A549 (cell line): Measurements from ENCODE around the gene TNS1. TPM values are rescaled to one million over a fixed set of nuclear protein-coding genes. Genes with fewer than 3 reads are reported as not detected.

Source experiments
- ATAC-seq, 2 experiments: fragments of 200-7000 bp in 1 of 2; fragments of >200 bp in 1 of 2; cut with Nextera tagmentation in 1 of 2; cut with Tn5 transposase in 1 of 2; 3 replicates each; pipeline versions ENCODE4 v1.8.0 to v1.9.1; 2018 to 2020; ENCODE audit warnings: mild to moderate bottlenecking in 1 of 2, moderate library complexity in 1 of 2
- CTCF ChIA-PET: fragments of 300-600 bp; sonication (Branson Sonifier 250); formaldehyde crosslinking; extraction: SDS; loops from one replicate; lab custom pipeline; 2021; ENCODE audit warnings: antibody characterized with exemption, inconsistent platforms; lab: Yijun Ruan, JAX
- POLR2A ChIA-PET: fragments of 350-600 bp; formaldehyde crosslinking; extraction: SDS; loops from one replicate; lab custom pipeline; 2021; ENCODE audit warnings: antibody characterized with exemption, inconsistent platforms; lab: Yijun Ruan, JAX
- DNase-seq, 2 experiments: peaks; one replicate each; pipeline versions ENCODE4 v3.0.0 to v3.0.0-alpha.2; 2011 to 2016; ENCODE audit warnings: low read depth in 1 of 2, low spot score in 1 of 2
- FAIRE-seq: peaks from 2 replicates; lab custom pipeline; 2011; peaks lifted over from hg19 to GRCh38; lab: Jason Lieb, UNC
- H3K27ac ChIP-seq, 2 experiments: fragments of >200 bp; sonication (Bioruptor Twin); formaldehyde crosslinking; 3 replicates each; pipeline ENCODE4 v1.5.1; 2016 to 2017
- H3K4me1 ChIP-seq: fragments of >200 bp; sonication (Bioruptor Twin); formaldehyde crosslinking; 3 replicates; pipeline ENCODE4 v1.6.1; 2016
- H3K4me2 ChIP-seq: fragments of >200 bp; sonication (Bioruptor Twin); formaldehyde crosslinking; 3 replicates; pipeline ENCODE4 v1.6.1; 2016
- H3K4me3 ChIP-seq: fragments of >200 bp; sonication (Bioruptor Twin); formaldehyde crosslinking; 3 replicates; pipeline ENCODE4 v1.5.1; 2016
- H3K9me3 ChIP-seq: fragments of >200 bp; sonication (Bioruptor Twin); formaldehyde crosslinking; 3 replicates; pipeline ENCODE4 v1.6.1; 2016
- ATOH8 ChIP-seq: fragments of 250-450 bp; sonication (Bioruptor Pico); IDR thresholded peaks from 2 replicates; pipeline ENCODE4 v1.5.0; 2020; ENCODE audit warnings: low read depth, mild to moderate bottlenecking, moderate library complexity
- CBX2 ChIP-seq: fragments of 200-600 bp; sonication (generic); IDR thresholded peaks from 2 replicates; pipeline ENCODE4 v1.6.1; 2016; ENCODE audit warnings: low read depth, mild to moderate bottlenecking, borderline replicate concordance
- CHD2 ChIP-seq: fragments of 150-350 bp; IDR thresholded peaks from 2 replicates; pipeline ENCODE4 v1.6.1; 2014; ENCODE audit warnings: low read length; ENCODE audit not compliant: partially characterized antibody
- CHD4 ChIP-seq: fragments of 200-600 bp; sonication (generic); IDR thresholded peaks from 2 replicates; pipeline ENCODE4 v1.6.1; 2016; ENCODE audit warnings: antibody characterized with exemption, mild to moderate bottlenecking, borderline replicate concordance
- CTCF ChIP-seq: fragments of >200 bp; sonication (Bioruptor Twin); formaldehyde crosslinking; IDR thresholded peaks from 3 replicates; pipeline ENCODE4 v1.5.1; 2016
- ELK1 ChIP-seq: fragments of 150-350 bp; IDR thresholded peaks from 2 replicates; pipeline ENCODE4 v1.6.1; 2014; ENCODE audit warnings: low read depth, mild to moderate bottlenecking, low read length
- EP300 ChIP-seq, 2 experiments: fragments of >200 bp; sonication (Bioruptor Twin); formaldehyde crosslinking; IDR thresholded peaks; 2 replicates in 1 of 2; 3 replicates in 1 of 2; pipeline ENCODE4 v1.6.1; 2016 to 2017
- FOSL2 ChIP-seq, 2 experiments: fragments of 450-650 bp in 1 of 2; fragments of >200 bp in 1 of 2; sonication (Bioruptor Twin) in 1 of 2; formaldehyde crosslinking; IDR thresholded peaks; 2 replicates each; pipeline versions ENCODE4 v1.5.0 to v1.6.1; 2016 to 2020; ENCODE audit warnings: mild to moderate bottlenecking in 1 of 2, moderate library complexity in 1 of 2
- GATA3 ChIP-seq: IDR thresholded peaks from 2 replicates; pipeline ENCODE4 v1.6.1; 2012; ENCODE audit warnings: borderline replicate concordance
- HES2 ChIP-seq: fragments of >200 bp; sonication (Bioruptor Twin); formaldehyde crosslinking; IDR thresholded peaks from 2 replicates; pipeline ENCODE4 v1.6.1; 2016
- HEYL ChIP-seq: fragments of 250-450 bp; sonication (Bioruptor Pico); IDR thresholded peaks from 2 replicates; pipeline ENCODE4 v1.8.0; 2021; ENCODE audit warnings: mild to moderate bottlenecking, moderate library complexity
- HOXB13 ChIP-seq: fragments of 250-450 bp; sonication (Bioruptor Pico); IDR thresholded peaks from 2 replicates; pipeline ENCODE4 v1.5.0; 2020; ENCODE audit warnings: low read depth, mild to moderate bottlenecking, moderate library complexity
- HOXB5 ChIP-seq: fragments of 250-450 bp; sonication (Bioruptor Pico); IDR thresholded peaks from 2 replicates; pipeline ENCODE4 v1.5.0; 2020; ENCODE audit warnings: mild to moderate bottlenecking, moderate library complexity
- JUN ChIP-seq, 2 experiments: fragments of >200 bp; sonication (Bioruptor Twin); formaldehyde crosslinking; IDR thresholded peaks; 2 replicates in 1 of 2; 3 replicates in 1 of 2; pipeline ENCODE4 v1.6.1; 2016 to 2017
- JUNB ChIP-seq: fragments of >200 bp; sonication (Bioruptor Twin); formaldehyde crosslinking; IDR thresholded peaks from 2 replicates; pipeline ENCODE4 v1.6.1; 2016
- KDM1A ChIP-seq: fragments of 200-600 bp; sonication (generic); IDR thresholded peaks from 2 replicates; pipeline ENCODE4 v1.6.1; 2016; ENCODE audit warnings: low read depth, mild to moderate bottlenecking
- MAFK ChIP-seq: fragments of 450-650 bp; IDR thresholded peaks from 2 replicates; pipeline ENCODE4 v1.6.1; 2014; ENCODE audit not compliant: partially characterized antibody
- MYC ChIP-seq: IDR thresholded peaks from 2 replicates; pipeline ENCODE4 v1.6.1; 2012; ENCODE audit warnings: mild to moderate bottlenecking, inconsistent platforms, low read length, improper control_type of control experiment, borderline replicate concordance
- NR3C1 ChIP-seq: fragments of >200 bp; sonication (Bioruptor Twin); formaldehyde crosslinking; IDR thresholded peaks from 3 replicates; pipeline ENCODE4 v1.6.1; 2017
- RAD21 ChIP-seq, 2 experiments: fragments of >200 bp in 1 of 2; sonication (Bioruptor Twin) in 1 of 2; formaldehyde crosslinking in 1 of 2; IDR thresholded peaks in 1 of 2; conservative IDR thresholded peaks in 1 of 2; 2 replicates in 1 of 2; 3 replicates in 1 of 2; pipeline ENCODE4 v1.6.1; 2012 to 2018; ENCODE audit warnings: inconsistent platforms in 1 of 2
- RARB ChIP-seq: fragments of 250-450 bp; sonication (Bioruptor Pico); IDR thresholded peaks from 2 replicates; pipeline ENCODE4 v1.8.0; 2021; ENCODE audit warnings: mild to moderate bottlenecking, moderate library complexity
- REST ChIP-seq: fragments of 200-600 bp; sonication (generic); IDR thresholded peaks from 2 replicates; pipeline ENCODE4 v1.6.1; 2016; ENCODE audit warnings: antibody characterized with exemption, mild to moderate bottlenecking, moderate library complexity
- RFX5 ChIP-seq: fragments of 450-650 bp; IDR thresholded peaks from 2 replicates; pipeline ENCODE4 v1.7.1; 2014; ENCODE audit warnings: antibody characterized with exemption, mild to moderate bottlenecking, moderate library complexity
- SMC3 ChIP-seq: fragments of >200 bp; sonication (Bioruptor Twin); formaldehyde crosslinking; IDR thresholded peaks from 3 replicates; pipeline ENCODE4 v1.6.1; 2018; ENCODE audit warnings: inconsistent platforms
- TP53 ChIP-seq: fragments of 250-450 bp; sonication (Bioruptor Pico); IDR thresholded peaks from 2 replicates; pipeline ENCODE4 v1.5.0; 2021; ENCODE audit warnings: mild to moderate bottlenecking, moderate library complexity
- ZFP36 ChIP-seq: fragments of 450-650 bp; IDR thresholded peaks from 2 replicates; pipeline ENCODE4 v1.6.1; 2014; ENCODE audit warnings: borderline replicate concordance; ENCODE audit not compliant: partially characterized antibody
- ZSCAN20 ChIP-seq: fragments of 250-450 bp; sonication (Bioruptor Pico); IDR thresholded peaks from 2 replicates; pipeline ENCODE4 v1.8.0; 2022; ENCODE audit warnings: mild to moderate bottlenecking, moderate library complexity
- WGBS: methylation state at CpG from one replicate; pipeline ENCODE4 v1.1.6; 2017; ENCODE audit errors: missing lambda C conversion rate; 5-methylcytosine and 5-hydroxymethylcytosine counted together
- polyA plus RNA-seq, 4 experiments: library from polyadenylated mRNA; depleted of rRNA in 3 of 4; stranded (reverse); fragments of >200 nt; fragmentation: RNase III in 1 of 4; extraction: RNeasy Plus Mini Kit Qiagen cat#74134 plus additional on column Dnase treatment in 1 of 4; gene quantifications; 2 replicates in 3 of 4; 3 replicates in 1 of 4; pipeline ENCODE4 v1.2.3, GENCODE V29; 2011 to 2017

Gene TNS1
- polyA plus RNA-seq, 2 of the 4 experiments (the other 2 are of a cell fraction) = 4.9 to 10.6 TPM

- no peak for DNase-seq
- no peak for TF ChIP-seq HOXB5 (CRISPR knock-in tag)
- no peak for TF ChIP-seq JUNB
- no peak for TF ChIP-seq ELK1
- TF ChIP-seq FOSL2 (IDR thresholded peaks at IDR 0.05) = no peak
- TF ChIP-seq FOSL2 (CRISPR knock-in tag; IDR thresholded peaks at IDR 0.05) = no peak
- no peak for TF ChIP-seq HOXB13 (CRISPR knock-in tag)
- TF ChIP-seq MYC = no peak
- TF ChIP-seq CHD4 = no peak
- TF ChIP-seq ATOH8 (CRISPR knock-in tag) = no peak
- no peak for TF ChIP-seq CHD2
- no peak for TF ChIP-seq REST
- TF ChIP-seq SMC3 = no peak
- TF ChIP-seq NR3C1 = no peak
- no peak for TF ChIP-seq ZSCAN20 (CRISPR knock-in tag)
- TF ChIP-seq RARB = no peak
- no peak for TF ChIP-seq CTCF
- TF ChIP-seq JUN (IDR thresholded peaks at IDR 0.05) = no peak
- no peak for TF ChIP-seq KDM1A
- no peak for TF ChIP-seq RAD21 (conservative IDR thresholded peaks at IDR 0.05 in 1 of 2, IDR thresholded peaks at IDR 0.05 in 1 of 2)
- TF ChIP-seq EP300 (IDR thresholded peaks at IDR 0.05) = no peak
- TF ChIP-seq MAFK = no peak
- TF ChIP-seq, all 56 proteins: peak for 0
- 58% methylated on average over 6 of the region's 6 CpGs for WGBS
- no peak overlapping the region for H3K4me2 ChIP-seq
- H3K4me1 ChIP-seq = no peaks in the 10 kb centered on the region
- no peak overlapping the region for H3K27ac ChIP-seq
- H3K9me3 ChIP-seq = no peaks in the 10 kb centered on the region
- ATAC-seq = no peak
- H3K4me3 ChIP-seq = no peak overlapping the region
- ChIA-PET POLR2A (no interaction called here), CTCF (interaction anchor here (1.0 to 3.1 kb wide), 6 partner anchors 9 to 89 kb away, joined by 3 to 10 read pairs (median 4); no protein-coding TSS in a partner anchor)
- no peak for FAIRE-seq
Measured at GRCh38 chr2:217812170-217812569, 190.6 kb downstream of the TNS1 start.

- Histone ChIP-seq H3K4me3 (no peak overlapping the region), H3K4me2 (no peak overlapping the region), H3K9me3 (no peaks in the 10 kb centered on the region), H3K27ac (no peak overlapping the region), H3K4me1 (no peaks in the 10 kb centered on the region)
- POLR2A ChIA-PET = no interaction called here
- ATAC-seq (no peak), FAIRE-seq (no peak), DNase-seq (no peak)
- 49% methylated on average over 7 of the region's 7 CpGs for WGBS
- CTCF ChIA-PET = interaction anchor here (0.8 to 3.1 kb wide), 2 partner anchors 21 to 77 kb away, joined by 3 to 10 read pairs; no protein-coding TSS in a partner anchor
- TF ChIP-seq CBX2 = no peak
- no peak for TF ChIP-seq HES2
- TF ChIP-seq GATA3 = no peak
- TF ChIP-seq ZSCAN20 (CRISPR knock-in tag) = no peak
- TF ChIP-seq HEYL (CRISPR knock-in tag) = no peak
- TF ChIP-seq CHD4 = no peak
- TF ChIP-seq ZFP36 = no peak
- TF ChIP-seq RFX5 = no peak
- TF ChIP-seq TP53 (CRISPR knock-in tag) = no peak
Measured at GRCh38 chr2:217810260-217810659, 192.5 kb downstream of the TNS1 start.
